T-helper 17 cell (primary cell): Measurements from ENCODE around the gene XPO1. TPM values are rescaled to one million over a fixed set of nuclear protein-coding genes. Genes with fewer than 3 reads are reported as not detected.
"Not testable (repeated sequence)": the region's sequence is repeated elsewhere in the genome, so short reads cannot be mapped to it uniquely, and the experiment has no call there.

ENCODE experiments used
- ATAC-seq: fragments of 150-1000 bp; cut with Tn5 transposase; 2 replicates; pipeline ENCODE4 v1.10.0; 2021; ENCODE audit warnings: mild to moderate bottlenecking, moderate library complexity
- DNase-seq, 3 donors: peaks; one replicate each; pipeline versions ENCODE4 v3.0.0 to v3.0.0-alpha.2; 2020 to 2021
- H3K9me3 ChIP-seq: one replicate; pipeline ENCODE4 v1.7.0; 2013; ENCODE audit warnings: low read length, mild to moderate bottlenecking; ENCODE audit not compliant: control insufficient read depth, poor library complexity, severe bottlenecking
- H3K27ac Mint-ChIP-seq: one replicate; pipeline ENCODE4 v1.8.0; 2022; ENCODE audit warnings: mild to moderate bottlenecking, moderate library complexity, mixed read lengths
- H3K27me3 Mint-ChIP-seq: one replicate; pipeline ENCODE4 v1.8.0; 2022; ENCODE audit warnings: mixed read lengths
- H3K36me3 Mint-ChIP-seq: one replicate; pipeline ENCODE4 v1.8.0; 2022; ENCODE audit warnings: low read depth, mixed read lengths
- H3K4me1 Mint-ChIP-seq: one replicate; pipeline ENCODE4 v1.8.0; 2022; ENCODE audit warnings: mild to moderate bottlenecking, mixed read lengths
- H3K4me3 Mint-ChIP-seq: one replicate; pipeline ENCODE4 v1.8.0; 2022; ENCODE audit warnings: mild to moderate bottlenecking, moderate library complexity, mixed read lengths
- total RNA-seq, 4 donors: library from RNA in 2 of 4; stranded (reverse) in 2 of 4; gene quantifications; one replicate each; pipeline ENCODE4 v1.2.3 and lab custom pipeline; 2022 to 2026

Gene XPO1
- total RNA-seq, 2 donors from 2014 or later = 110 to 121 TPM

DNA sequence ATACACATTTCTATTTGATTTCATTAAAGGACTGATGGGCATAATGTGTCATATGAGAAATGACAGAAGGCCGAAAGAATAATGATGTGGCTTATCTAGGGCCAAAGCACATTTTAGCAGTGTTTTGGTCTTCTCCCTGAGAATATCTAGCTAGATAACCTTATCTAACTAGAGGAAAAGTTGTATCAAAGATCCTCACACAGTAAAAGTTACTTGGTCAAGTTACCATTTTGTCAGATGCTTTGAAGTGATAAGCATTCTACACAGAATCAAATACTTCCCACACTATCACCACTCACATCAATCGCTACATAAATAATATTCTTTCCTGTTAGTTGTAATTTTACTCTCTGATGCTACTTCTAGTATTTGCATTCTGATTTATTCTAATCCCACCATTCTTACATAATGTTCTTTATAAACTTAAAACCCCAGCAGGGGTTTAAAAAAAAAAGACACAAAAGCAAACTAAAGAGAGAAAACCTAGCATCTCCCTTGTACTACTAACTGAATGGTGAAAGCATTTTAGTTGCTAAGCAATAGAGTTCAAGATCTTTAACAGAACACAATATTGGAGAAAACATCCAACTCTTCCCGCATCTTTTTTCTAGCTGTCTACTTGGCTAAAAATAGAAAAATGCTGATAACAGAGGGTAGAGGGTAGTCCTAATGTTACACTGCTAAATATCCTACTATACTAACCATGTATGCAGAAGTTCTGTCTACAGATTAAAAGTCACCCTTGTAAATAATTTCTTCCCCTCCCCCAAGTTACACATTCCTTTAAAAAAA, 8.0 kb downstream of the XPO1 start:
- Mint-ChIP-seq H3K4me1 (peaks cover 17% of the 10 kb centered on the region), H3K27me3 (no peaks in the 10 kb centered on the region)

DNA sequence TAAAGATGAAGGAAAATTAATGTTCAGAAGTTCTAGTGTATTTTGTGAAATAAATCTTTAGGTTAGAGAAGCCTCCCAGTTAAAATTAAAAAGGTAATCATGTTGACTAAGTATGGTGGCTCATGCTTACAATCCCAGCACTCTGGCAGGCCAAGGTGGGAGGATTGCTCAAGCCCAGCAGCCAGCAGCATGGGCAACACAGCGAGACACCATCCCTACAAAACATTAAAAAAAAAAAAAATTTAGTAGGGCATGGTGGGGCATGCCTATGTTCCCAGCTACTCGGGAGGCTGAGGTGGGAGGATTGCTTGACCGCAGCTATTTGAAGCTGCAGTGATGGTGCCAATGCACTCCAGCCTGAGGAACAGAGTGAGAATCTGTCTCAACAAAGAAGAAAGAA, 17.9 kb downstream of the XPO1 start:
- no peak for DNase-seq
- Mint-ChIP-seq H3K27ac (no peak overlapping the region), H3K4me3 (no peak overlapping the region), H3K4me1 (peaks cover 15% of the 10 kb centered on the region), H3K27me3 (no peaks in the 10 kb centered on the region), H3K36me3 (no peaks in the 10 kb centered on the region)
- H3K9me3 ChIP-seq = no peaks in the 10 kb centered on the region
- ATAC-seq = no peak

More for the DNA sequence above, 8.0 kb downstream of the XPO1 start:
- Mint-ChIP-seq H3K4me3 (no peak overlapping the region), H3K27ac (peak overlapping the region; percentile 39), H3K36me3 (no peaks in the 10 kb centered on the region)
- ATAC-seq (no peak), DNase-seq (no peak)
- no peaks in the 10 kb centered on the region for H3K9me3 ChIP-seq

DNA sequence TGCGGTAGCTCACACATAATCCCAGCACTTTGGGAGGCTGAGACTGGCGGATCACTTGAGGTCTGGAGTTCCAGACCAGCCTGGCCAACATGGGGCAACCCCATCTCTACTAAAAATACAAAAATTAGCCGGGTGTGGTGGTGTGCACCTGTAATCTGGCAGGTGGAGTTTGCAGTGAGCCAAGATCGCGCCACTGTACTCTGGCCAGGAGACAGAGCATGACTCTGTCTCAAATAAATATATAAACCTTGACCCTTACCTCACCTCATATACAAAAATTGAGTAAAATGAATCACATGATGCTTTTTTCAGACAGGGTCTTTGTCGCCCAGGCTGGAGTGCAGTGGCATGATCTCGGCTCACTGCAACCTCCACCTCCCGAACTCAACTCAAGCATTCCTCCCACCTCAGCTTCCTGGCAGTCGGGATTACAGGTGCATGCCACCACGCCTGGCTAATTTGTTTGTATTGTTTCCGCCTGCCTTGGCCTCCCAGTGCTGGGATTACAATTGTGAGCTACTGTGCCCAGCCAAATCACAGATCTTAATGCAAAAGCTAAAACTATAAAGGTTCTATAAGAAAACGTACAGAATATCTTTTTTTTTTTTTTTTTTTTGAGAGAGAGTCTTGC, 25.3 kb downstream of the XPO1 start:
- H3K36me3 Mint-ChIP-seq = no peaks in the 10 kb centered on the region
- peaks cover 14% of the 10 kb centered on the region for H3K4me1 Mint-ChIP-seq
- H3K4me3 Mint-ChIP-seq = no peak overlapping the region
- H3K27me3 Mint-ChIP-seq = no peaks in the 10 kb centered on the region
- H3K9me3 ChIP-seq = peaks cover 3% of the 10 kb centered on the region
- ATAC-seq (no peak), DNase-seq (no peak)
- peak overlapping the region; percentile 86 for H3K27ac Mint-ChIP-seq

DNA sequence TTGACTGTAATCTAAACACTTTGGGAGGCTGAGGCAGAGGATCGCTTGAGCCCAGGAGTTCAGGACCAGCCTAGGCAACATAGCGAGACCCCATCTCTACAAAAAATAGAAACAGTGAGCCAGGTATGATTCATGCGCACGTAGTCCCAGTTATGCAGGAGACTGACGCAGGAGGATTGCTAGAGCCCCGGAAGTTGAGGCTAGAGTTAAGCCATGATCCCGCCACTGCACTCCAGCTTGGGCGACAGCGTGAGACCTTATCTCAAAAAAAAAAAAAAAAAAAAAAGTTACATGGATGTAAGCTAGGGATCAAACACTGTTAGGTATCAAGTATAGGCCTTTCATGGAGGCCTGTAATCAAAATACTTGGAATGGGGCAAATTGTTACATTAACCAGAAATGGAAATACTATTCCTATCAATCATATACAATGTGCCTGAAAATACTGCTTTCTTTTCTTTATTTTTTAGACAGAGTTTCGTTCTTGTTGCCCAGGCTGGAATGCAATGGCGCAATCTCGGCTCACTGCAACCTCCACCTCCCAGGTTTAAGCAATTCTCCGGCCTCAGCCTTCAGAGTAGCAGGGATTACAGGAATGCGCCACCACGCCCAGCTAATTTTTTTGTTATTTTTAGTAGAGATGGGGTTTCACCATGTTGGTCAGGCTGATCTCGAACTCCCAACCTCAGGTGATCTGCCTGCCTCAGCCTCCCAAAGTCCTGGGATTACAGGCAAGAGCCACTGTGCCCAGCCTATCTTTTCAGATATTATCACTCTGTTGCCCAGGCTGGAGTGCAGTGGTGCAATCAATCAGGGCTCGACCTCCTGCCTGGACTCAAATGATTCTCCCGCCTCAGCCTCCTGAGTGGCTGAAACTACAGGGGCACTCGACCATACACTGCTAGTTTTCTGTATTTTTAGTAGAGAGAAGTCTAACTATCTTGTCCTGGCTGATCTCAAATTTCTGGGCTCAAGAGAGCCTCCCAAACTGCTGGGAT, 27.2 kb downstream of the XPO1 start:
- DNase-seq (no peak), ATAC-seq (no peak)
- no peak overlapping the region for H3K4me3 Mint-ChIP-seq
- H3K27ac Mint-ChIP-seq = peak overlapping the region; percentile 21
- peaks cover 3% of the 10 kb centered on the region for H3K9me3 ChIP-seq
- no peaks in the 10 kb centered on the region for H3K27me3 Mint-ChIP-seq
- H3K4me1 Mint-ChIP-seq = peaks cover 11% of the 10 kb centered on the region
- no peaks in the 10 kb centered on the region for H3K36me3 Mint-ChIP-seq

DNA sequence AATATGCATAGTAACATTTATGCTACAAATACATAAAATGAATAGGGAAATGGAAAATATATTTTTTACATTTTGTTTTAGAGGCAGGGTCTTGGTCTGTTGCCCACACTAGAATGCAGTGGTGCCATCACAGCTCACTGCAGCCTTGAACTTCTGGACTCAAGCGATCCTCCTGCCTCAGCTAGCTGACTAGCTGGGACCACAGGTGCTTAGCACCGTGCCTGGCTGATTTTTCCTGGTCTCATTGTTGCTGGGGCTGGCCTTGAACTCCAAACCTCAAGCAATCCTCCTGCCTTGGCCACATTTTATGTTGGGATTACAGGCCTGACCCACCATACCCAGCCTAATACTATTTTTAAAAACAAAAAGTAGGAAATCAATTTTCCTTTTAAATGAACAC, 33.2 kb downstream of the XPO1 start:
- no peak for ATAC-seq
- Mint-ChIP-seq H3K27ac (no peak overlapping the region), H3K36me3 (no peaks in the 10 kb centered on the region)

DNA sequence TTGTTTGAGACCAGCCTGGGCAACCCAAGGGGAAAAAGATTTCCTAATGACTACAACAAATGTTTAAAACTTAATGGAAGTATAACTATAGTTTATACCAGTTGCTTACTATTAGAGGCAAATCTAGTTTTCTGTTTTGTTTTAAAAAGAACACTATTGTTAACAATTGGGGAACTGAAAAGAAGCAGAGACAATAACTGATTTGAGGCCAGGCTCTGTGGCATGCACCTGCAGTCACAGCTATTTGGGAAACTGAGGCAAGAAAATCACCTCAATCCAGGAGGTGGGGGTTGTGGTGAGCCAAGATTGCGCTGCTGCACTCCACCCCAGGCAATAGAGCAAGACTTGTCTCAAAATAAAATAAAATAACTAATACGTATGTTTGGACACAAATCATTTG, 39.1 kb downstream of the XPO1 start:
- no peaks in the 10 kb centered on the region for H3K9me3 ChIP-seq
- Mint-ChIP-seq H3K36me3 (peaks cover 6% of the 10 kb centered on the region), H3K4me1 (peaks cover 7% of the 10 kb centered on the region), H3K27ac (no peak overlapping the region), H3K4me3 (no peak overlapping the region), H3K27me3 (no peaks in the 10 kb centered on the region)
- no peak for ATAC-seq
- no peak for DNase-seq

More for the DNA sequence above, 33.2 kb downstream of the XPO1 start:
- Mint-ChIP-seq H3K4me1 (peaks cover 9% of the 10 kb centered on the region), H3K4me3 (no peak overlapping the region), H3K27me3 (no peaks in the 10 kb centered on the region)
- no peaks in the 10 kb centered on the region for H3K9me3 ChIP-seq
- DNase-seq = no peak

DNA sequence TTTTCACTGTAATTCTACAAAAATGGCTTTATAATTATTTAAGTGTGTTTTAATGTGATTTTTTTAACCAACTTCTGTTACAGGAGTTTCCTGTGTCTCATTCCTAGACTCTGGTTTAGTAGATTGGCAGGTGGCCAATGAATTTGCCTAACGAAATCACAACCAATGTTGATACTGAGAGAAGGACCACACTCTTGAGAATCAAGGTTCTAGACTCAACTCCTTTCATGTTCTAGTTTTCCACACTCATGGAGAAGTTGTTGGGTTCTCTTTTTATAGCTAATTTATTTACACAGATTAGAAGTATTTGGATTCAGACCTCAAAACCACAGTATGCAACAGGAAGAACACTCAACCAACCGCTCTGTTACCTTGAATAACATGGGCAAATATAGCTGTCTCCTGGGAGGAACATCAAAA, 44.6 kb downstream of the XPO1 start:
- Mint-ChIP-seq H3K27me3 (no peaks in the 10 kb centered on the region), H3K36me3 (peaks cover 6% of the 10 kb centered on the region), H3K27ac (peak overlapping the region; percentile 87), H3K4me1 (peaks cover 17% of the 10 kb centered on the region), H3K4me3 (peak overlapping the region; percentile 45)
- DNase-seq (no peak), ATAC-seq (peak; percentile 59)
- no peaks in the 10 kb centered on the region for H3K9me3 ChIP-seq

DNA sequence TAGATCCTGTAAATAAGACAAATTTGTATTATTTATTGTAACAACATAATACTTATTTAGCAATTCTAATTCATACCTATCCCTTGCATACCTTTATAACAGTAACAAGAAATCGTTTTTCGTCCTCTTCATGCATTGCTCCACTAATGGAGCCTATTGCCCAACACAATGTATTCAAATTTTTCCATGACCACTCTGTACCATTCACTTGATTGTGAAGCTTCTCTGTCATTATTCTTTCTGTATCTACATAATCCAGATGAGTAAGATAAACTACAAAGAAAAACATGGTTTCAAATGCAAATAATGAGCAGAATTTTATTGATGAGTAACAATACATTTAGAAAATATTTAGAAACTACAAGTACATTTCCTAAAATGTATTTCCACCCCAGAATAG, 45.7 kb downstream of the XPO1 start:
- H3K27me3 Mint-ChIP-seq = no peaks in the 10 kb centered on the region
- no peaks in the 10 kb centered on the region for H3K9me3 ChIP-seq
- no peak overlapping the region for H3K4me3 Mint-ChIP-seq
- DNase-seq (no peak), ATAC-seq (no peak)
- peaks cover 9% of the 10 kb centered on the region for H3K36me3 Mint-ChIP-seq
- no peak overlapping the region for H3K27ac Mint-ChIP-seq
- peaks cover 17% of the 10 kb centered on the region for H3K4me1 Mint-ChIP-seq

DNA sequence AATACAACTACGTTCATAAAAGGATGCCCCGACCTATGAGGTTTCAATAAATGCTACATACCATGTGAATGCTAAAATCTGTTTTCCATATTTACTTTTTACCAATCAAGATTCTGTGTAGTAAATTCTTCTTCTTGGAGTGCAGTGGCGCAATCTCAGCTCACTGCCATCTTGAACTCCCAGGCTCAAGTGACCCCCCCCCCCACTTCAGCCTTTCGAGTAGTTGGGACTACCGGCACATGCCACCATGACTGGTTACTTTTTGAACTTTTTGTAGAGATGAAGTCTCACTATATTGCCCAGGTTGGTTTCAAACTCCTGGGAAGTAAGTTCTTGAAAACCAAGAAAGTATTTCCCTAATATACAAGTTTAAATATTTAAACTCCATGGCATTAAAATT, 52.9 kb downstream of the XPO1 start:
- Mint-ChIP-seq H3K27ac (no peak overlapping the region), H3K4me3 (no peak overlapping the region), H3K36me3 (peaks cover 4% of the 10 kb centered on the region), H3K4me1 (no peaks in the 10 kb centered on the region), H3K27me3 (no peaks in the 10 kb centered on the region)
- DNase-seq (no peak), ATAC-seq (no peak)
- H3K9me3 ChIP-seq = no peaks in the 10 kb centered on the region

DNA sequence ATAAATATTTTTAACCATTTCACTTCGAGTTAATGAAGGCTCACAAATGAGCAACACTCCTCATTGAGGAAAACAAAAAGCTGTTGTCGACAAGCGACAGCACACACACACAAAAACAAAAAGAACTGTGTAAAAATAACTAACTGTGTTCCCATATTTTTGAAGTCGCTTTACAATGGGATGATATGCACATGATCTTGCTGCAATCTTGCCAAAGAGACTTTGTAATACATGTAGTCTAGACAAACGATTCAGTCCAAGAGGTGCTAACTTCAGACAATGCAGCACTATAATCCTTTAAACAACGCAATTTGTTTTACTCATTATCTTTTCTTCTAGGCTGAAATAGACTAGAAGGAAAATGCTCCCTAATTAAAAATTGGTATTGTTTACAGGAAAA, 60.1 kb downstream of the XPO1 start:
- Mint-ChIP-seq H3K4me3 (no peak overlapping the region), H3K27me3 (no peaks in the 10 kb centered on the region), H3K36me3 (no peaks in the 10 kb centered on the region), H3K27ac (no peak overlapping the region), H3K4me1 (peaks cover 3% of the 10 kb centered on the region)
- ATAC-seq = no peak
- DNase-seq = no peak
- H3K9me3 ChIP-seq = no peaks in the 10 kb centered on the region

DNA sequence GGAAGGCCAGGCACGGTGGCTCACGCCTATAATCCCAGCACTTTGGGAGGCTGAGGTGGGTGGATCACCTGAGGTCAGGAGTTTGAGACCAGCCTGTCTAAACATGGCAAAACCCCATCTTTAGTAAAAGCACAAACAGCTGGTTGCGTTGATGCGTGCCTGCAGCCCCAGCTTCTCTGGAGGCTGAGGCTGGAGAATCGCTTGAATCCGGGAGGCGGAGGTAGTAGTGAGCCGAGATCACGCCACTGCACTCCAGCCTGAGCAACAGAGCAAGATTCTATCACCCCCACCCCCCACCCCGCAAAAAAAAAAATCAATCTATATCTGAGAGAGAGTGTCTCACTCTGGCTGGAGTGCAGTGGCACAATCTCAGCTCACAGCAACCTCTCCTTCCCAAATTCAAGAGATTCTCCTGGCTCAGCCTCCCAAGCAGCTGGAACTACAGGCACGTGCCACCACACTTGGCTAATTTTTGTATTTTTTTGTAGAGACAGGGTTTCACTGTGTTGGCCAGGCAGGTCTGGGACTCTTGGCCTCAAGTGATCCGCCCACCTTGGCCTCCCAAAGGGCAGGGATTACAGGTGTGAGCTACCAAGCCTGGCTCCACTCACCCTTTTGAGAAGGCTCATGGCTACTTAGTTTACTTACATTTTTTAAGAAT, 61.1 kb downstream of the XPO1 start:
- not testable (repeated sequence) for H3K4me3 Mint-ChIP-seq, H3K36me3 Mint-ChIP-seq, H3K27me3 Mint-ChIP-seq, ATAC-seq, H3K9me3 ChIP-seq, H3K4me1 Mint-ChIP-seq, DNase-seq
- H3K27ac Mint-ChIP-seq = peak overlapping the region; percentile 29

DNA sequence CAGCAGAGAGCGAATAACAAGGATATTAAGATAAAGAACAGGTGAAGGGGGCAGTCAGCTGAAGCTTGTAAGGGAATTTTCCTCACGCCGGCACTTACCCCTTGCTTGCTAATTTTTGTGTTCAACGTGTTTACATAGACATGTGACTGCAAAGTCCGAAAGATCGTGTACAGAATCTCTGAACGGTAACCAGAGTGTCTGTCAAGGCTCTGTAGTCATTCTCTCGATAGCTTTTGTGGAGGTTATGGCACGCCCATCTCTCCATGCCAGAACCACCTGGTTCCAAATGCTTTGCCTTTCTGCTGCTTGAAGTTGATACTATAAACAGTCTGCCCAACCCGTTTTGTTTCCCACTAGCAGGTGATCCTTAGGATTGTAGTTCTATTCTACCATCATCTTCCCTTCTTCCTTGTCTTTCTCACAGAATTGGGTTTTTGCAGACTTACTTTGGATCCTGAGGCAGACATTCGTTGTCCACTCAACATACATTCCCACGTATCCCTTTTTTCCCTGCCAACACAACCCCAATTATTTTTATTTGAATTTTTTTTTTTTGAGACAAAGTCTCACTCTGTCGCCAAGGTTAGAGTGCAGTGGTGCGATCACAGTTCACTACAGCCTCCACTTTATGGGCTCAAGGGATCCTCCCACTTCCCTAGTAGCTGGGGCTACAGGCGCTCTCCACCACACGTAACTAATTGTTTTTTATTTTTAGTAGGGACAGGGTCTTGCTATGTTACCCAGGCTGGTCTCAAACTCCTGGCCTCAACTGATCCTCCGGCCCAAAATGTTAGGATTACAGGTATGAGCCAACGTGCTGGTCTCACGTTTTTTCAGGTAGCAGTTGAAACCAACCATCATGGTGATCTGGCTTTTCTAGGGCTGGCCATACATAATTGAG, 66.0 kb downstream of the XPO1 start:
- no peaks in the 10 kb centered on the region for H3K36me3 Mint-ChIP-seq
- peak; percentile 16 for ATAC-seq
- DNase-seq = peak in 1 of 3 donors; percentile 7
- H3K27me3 Mint-ChIP-seq = no peaks in the 10 kb centered on the region
- no peaks in the 10 kb centered on the region for H3K9me3 ChIP-seq
- peaks cover 19% of the 10 kb centered on the region for H3K4me1 Mint-ChIP-seq
- H3K27ac Mint-ChIP-seq = peak overlapping the region; percentile 97
- H3K4me3 Mint-ChIP-seq = peak overlapping the region; percentile 95
